ENCODE measurements around the gene CD101. TPM values are rescaled to one million over a fixed set of nuclear protein-coding genes. Genes with fewer than 3 reads are reported as not detected.

Gene CD101
- total and polyA plus RNA-seq, 2 of the 8 experiments (the other 6 are each of a cell fraction or from before 2014, with no cell fraction given) = 1.1 to 1.2 TPM

- TF ChIP-seq, protein P1, sequence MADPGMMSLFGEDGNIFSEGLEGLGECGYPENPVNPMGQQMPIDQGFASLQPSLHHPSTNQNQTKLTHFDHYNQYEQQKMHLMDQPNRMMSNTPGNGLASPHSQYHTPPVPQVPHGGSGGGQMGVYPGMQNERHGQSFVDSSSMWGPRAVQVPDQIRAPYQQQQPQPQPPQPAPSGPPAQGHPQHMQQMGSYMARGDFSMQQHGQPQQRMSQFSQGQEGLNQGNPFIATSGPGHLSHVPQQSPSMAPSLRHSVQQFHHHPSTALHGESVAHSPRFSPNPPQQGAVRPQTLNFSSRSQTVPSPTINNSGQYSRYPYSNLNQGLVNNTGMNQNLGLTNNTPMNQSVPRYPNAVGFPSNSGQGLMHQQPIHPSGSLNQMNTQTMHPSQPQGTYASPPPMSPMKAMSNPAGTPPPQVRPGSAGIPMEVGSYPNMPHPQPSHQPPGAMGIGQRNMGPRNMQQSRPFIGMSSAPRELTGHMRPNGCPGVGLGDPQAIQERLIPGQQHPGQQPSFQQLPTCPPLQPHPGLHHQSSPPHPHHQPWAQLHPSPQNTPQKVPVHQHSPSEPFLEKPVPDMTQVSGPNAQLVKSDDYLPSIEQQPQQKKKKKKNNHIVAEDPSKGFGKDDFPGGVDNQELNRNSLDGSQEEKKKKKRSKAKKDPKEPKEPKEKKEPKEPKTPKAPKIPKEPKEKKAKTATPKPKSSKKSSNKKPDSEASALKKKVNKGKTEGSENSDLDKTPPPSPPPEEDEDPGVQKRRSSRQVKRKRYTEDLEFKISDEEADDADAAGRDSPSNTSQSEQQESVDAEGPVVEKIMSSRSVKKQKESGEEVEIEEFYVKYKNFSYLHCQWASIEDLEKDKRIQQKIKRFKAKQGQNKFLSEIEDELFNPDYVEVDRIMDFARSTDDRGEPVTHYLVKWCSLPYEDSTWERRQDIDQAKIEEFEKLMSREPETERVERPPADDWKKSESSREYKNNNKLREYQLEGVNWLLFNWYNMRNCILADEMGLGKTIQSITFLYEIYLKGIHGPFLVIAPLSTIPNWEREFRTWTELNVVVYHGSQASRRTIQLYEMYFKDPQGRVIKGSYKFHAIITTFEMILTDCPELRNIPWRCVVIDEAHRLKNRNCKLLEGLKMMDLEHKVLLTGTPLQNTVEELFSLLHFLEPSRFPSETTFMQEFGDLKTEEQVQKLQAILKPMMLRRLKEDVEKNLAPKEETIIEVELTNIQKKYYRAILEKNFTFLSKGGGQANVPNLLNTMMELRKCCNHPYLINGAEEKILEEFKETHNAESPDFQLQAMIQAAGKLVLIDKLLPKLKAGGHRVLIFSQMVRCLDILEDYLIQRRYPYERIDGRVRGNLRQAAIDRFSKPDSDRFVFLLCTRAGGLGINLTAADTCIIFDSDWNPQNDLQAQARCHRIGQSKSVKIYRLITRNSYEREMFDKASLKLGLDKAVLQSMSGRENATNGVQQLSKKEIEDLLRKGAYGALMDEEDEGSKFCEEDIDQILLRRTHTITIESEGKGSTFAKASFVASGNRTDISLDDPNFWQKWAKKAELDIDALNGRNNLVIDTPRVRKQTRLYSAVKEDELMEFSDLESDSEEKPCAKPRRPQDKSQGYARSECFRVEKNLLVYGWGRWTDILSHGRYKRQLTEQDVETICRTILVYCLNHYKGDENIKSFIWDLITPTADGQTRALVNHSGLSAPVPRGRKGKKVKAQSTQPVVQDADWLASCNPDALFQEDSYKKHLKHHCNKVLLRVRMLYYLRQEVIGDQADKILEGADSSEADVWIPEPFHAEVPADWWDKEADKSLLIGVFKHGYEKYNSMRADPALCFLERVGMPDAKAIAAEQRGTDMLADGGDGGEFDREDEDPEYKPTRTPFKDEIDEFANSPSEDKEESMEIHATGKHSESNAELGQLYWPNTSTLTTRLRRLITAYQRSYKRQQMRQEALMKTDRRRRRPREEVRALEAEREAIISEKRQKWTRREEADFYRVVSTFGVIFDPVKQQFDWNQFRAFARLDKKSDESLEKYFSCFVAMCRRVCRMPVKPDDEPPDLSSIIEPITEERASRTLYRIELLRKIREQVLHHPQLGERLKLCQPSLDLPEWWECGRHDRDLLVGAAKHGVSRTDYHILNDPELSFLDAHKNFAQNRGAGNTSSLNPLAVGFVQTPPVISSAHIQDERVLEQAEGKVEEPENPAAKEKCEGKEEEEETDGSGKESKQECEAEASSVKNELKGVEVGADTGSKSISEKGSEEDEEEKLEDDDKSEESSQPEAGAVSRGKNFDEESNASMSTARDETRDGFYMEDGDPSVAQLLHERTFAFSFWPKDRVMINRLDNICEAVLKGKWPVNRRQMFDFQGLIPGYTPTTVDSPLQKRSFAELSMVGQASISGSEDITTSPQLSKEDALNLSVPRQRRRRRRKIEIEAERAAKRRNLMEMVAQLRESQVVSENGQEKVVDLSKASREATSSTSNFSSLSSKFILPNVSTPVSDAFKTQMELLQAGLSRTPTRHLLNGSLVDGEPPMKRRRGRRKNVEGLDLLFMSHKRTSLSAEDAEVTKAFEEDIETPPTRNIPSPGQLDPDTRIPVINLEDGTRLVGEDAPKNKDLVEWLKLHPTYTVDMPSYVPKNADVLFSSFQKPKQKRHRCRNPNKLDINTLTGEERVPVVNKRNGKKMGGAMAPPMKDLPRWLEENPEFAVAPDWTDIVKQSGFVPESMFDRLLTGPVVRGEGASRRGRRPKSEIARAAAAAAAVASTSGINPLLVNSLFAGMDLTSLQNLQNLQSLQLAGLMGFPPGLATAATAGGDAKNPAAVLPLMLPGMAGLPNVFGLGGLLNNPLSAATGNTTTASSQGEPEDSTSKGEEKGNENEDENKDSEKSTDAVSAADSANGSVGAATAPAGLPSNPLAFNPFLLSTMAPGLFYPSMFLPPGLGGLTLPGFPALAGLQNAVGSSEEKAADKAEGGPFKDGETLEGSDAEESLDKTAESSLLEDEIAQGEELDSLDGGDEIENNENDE (IDR thresholded peaks at IDR 0.05; ENCODE audit: insufficient replicate concordance, low read length) = no peak
- TF ChIP-seq SP1 (IDR thresholded peaks at IDR 0.05; ENCODE audit: low read depth, low read length) (no peak), EP300 (IDR thresholded peaks at IDR 0.05; ENCODE audit: borderline replicate concordance in 1 of 2, low read depth in 2 of 2, low read length in 2 of 2) (no peak), RXRA (IDR thresholded peaks at IDR 0.05; ENCODE audit: insufficient read depth, low read depth, low read length) (no peak), ZNF274 (IDR thresholded peaks at IDR 0.05; ENCODE audit: borderline replicate concordance, extremely low read depth, low read length) (no peak), KDM1A (IDR thresholded peaks at IDR 0.05; ENCODE audit: borderline replicate concordance, low read length) (no peak), KDM5A (IDR thresholded peaks at IDR 0.05; ENCODE audit: low read length) (no peak)
- TF ChIP-seq, protein P2, sequence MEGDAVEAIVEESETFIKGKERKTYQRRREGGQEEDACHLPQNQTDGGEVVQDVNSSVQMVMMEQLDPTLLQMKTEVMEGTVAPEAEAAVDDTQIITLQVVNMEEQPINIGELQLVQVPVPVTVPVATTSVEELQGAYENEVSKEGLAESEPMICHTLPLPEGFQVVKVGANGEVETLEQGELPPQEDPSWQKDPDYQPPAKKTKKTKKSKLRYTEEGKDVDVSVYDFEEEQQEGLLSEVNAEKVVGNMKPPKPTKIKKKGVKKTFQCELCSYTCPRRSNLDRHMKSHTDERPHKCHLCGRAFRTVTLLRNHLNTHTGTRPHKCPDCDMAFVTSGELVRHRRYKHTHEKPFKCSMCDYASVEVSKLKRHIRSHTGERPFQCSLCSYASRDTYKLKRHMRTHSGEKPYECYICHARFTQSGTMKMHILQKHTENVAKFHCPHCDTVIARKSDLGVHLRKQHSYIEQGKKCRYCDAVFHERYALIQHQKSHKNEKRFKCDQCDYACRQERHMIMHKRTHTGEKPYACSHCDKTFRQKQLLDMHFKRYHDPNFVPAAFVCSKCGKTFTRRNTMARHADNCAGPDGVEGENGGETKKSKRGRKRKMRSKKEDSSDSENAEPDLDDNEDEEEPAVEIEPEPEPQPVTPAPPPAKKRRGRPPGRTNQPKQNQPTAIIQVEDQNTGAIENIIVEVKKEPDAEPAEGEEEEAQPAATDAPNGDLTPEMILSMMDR (IDR thresholded peaks at IDR 0.05; ENCODE audit: control extremely low read depth in 1 of 3, insufficient read depth in 1 of 3, low read depth in 1 of 3, low read length in 3 of 3) = no peak
Observed at GRCh38 chr1:116981521-116982037, 20.0 kb upstream of the CD101 start (continued).
